ENCODE data around the gene ATP8B2.
"Not testable (repeated sequence)": the region's sequence is repeated elsewhere in the genome, so short reads cannot be mapped to it uniquely, and the experiment has no call there.

ATP8B2 gene

DNA sequence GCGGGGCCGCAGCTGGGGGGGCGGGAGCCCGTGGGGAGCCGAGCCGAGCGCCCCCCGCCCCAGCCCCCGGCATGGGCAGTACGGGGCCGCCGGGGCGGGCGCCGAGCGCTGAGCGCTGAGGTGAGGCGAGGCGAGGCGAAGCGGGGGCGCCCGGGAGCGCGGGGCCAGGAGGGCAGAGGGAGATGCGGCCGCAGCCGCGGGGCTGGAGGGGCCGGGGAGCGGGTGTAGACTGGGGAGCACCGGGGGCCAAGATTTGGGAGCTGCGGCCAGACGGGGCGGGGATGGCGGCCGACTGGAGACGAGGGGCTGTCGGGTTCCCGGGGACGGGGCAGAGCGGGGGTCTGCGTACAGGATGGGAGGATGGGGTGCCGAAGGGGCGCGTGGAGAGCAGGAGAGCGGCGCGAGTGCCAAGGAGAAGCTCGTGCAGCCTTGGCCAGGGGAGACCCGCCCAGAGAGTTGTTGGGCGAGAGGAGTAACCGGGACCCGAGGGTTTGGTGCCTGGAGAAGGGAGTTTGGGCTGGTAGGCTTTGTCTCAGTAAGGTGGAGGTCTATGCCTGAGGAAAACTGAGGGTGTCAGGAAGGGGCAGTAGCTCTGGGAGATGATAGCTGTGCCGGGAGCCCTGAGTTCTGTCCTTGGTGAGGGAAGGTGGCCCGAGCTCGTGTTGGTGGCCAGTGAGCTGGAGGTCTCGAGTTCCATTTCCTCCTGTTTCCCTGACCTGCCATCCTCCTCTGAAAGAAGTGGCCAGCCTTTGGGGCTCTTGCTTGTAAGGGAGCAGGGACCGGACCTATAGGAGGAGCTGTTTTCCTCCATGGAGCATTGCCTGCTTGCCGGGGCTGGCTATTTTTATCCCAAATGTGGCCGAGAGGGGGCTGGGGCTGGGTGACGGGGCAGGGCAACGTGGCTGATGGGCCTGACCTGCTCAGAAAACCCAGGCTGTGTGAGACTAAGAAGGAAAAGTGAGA lies 539 bp downstream of the ATP8B2 start:
- DNase-seq, result peak; percentile 73

DNA sequence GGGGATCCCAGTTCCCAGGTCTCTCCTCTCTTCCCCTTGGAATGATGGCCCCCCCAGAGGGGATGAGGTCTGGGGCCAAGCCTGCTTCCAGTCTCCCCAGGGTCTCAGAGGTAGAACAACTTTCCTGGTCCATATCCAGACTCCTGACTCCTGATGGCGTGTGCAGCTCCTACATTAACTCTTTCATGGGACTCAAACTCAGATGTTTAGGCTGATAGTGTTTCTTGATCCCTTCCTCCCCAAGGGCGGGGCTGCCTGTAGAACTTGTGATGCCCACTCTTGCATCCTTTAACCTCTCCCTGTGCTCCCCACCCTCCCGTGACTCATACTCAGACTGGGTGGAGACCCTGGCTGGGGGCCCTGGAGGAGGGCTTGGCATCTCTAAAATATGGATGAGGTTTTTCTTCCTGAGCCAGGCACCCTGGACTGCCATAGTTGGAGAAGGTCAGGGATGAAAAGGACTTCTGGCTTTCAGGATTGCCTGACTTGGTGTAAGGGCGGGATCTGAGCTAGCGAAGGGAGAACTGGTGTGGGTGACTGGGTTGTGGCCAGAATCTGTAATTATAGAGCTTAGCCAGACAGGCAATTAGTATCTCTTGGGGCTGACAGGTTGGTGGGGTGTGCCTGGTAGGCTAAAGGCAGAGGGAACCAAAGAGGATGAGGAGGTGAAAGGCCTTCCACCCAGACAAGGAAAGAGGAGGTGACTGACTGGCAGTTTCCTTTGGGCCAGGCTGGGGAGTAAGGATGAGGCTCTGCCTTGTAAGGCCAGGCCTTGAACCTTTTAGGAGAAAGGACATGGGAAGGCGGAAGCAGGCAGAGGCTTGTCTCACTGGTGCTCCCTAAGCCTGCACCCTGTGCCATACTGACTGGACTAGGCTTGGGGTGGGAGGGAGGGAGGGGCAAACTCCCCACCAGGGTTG lies 1.5 kb downstream of the ATP8B2 start:
- DNase-seq, result no peak

DNA sequence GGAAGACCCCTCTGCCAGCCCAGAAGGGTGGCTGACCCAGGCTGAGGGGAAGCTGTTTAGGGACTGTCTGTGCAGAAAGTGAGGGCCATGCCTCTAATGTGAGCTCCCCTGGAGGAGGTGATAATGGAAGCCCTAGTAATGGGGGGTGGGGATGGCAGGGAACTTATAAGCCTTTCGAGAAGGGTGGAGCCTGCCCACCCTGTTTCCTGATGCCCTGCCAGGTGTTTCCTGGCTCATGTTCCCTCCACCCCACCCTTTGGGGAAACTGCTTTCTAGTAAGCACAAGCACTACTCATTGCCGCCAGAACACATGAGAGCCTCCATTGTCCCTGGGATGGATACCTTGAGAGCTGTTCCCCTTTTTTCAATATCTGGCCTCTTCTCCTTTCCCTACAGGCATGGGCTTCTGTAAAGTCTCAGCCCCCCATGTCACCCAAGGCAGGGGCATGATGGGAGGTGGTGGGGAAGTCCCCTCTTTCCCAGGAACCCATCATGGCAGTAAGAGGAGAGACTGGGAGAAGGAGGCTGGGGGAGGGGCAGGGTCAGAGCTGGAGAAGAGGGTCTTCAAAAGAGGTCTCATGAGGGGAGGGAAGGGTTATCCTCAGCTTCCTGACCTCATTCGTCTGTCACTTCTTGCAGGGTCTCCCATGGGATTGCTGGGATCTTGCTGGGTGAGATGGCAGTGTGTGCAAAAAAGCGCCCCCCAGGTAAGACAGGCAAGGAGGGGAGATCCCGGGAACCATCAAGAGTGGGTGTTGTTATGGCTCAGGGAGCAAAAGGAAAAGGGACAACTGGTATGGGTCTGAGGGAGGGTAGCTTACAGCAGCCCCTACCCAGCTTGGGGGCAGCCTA lies 2.4 kb downstream of the ATP8B2 start:
- no peak for DNase-seq

DNA sequence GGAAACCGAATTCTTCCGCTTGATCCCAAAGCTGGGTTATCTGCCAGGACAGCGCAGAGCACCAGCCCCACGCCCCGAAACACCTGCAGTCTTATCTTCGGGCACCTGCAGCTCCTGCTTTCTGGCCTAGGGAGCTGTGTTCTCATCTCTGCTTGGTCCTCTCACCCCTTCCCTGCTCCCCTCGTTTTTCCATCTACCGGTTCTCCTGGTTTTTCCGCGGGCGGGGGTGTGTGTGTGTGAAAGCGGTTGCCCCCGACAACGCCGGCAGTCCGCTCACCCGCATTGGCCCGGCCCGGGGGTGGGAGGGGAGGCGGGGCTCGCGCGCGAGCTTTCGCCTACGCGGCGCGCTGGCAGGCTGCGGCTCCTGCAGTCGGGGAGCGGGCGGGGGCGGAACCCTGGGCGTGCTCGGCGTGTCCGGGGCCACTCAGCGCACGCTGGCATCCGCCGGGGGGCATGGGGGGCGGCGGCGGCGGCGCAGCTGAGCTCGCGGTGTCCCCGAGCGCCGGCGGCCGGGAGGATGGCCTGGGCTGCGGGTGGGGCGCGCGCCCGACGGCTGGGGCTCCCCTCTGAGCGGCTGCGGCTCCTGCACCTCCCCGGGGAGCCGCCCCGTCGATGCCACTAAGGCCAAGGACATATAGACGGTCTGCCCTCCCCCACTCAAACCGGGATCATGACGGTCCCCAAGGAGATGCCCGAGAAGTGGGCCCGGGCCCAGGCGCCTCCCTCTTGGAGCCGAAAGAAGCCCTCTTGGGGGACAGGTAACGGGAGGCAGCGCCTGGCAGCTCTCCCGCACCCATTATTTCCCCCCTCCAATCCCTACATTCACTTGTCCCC lies 3.2 kb downstream of the ATP8B2 start:
- DNase-seq, result peak; percentile 72

DNA sequence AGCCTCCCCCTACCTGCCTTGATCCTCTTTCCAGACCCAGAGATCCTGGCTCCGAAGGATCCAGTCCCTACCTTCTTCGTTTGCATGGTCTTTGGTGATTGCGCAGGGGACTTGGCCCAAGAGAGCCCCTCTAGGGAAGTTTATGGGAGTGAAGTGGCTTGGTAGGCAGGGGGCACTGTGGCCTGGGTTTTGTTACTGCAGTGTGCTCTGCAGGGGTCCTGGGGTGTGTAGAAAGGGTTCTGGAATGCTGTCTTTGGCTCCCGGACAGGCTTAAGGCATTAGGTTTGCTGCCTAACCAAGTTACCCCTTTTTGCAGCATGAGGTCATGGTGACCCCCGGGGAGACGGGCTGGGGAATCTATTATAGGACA lies 3.8 kb downstream of the ATP8B2 start:
- DNase-seq, result peak; percentile 59

DNA sequence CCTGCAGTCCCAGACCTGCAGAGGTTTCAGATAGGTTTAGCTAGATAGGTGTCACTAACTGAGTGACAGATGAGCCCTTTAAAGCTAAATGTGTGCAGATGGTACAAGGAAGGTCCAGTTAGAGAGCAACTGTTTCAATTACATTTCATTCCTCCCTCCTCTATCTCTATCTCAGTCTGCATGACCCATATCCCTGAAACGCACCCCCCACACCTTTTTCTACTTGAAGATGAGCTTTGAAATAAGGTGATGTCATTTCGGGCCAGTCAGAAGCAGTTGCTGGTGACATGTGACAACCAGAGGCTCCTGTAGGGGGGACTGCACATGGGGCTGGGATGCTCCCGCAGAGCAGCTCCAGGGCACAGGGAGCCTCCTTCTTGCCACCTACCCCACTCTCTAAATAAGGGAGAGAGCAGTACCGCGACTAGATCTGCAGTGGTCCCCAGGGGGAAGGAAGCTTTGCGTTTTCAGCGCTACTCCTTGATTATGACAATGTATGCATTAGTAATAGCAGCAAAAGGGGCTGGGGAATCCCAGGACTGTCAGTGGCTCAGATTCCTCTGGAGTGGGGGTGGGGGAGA lies 4.3 kb downstream of the ATP8B2 start:
- DNase-seq, result peak; percentile 70

DNA sequence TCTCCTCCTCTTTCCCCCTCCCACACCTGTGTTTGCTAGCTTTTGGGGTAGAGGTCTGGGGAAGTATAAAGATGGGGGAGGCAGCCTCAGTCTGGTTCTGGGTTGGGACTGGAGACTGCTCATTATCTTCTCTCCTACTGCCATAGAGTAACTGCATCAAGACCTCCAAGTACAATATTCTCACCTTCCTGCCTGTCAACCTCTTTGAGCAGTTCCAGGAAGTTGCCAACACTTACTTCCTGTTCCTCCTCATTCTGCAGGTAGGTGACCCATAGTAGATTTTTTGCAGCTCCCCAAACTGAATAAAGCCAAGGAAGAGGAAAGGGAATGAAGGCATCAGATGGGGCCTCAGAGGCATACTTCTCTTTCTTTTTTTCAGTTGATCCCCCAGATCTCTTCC lies 5.3 kb downstream of the ATP8B2 start:
- no peak for DNase-seq

DNA sequence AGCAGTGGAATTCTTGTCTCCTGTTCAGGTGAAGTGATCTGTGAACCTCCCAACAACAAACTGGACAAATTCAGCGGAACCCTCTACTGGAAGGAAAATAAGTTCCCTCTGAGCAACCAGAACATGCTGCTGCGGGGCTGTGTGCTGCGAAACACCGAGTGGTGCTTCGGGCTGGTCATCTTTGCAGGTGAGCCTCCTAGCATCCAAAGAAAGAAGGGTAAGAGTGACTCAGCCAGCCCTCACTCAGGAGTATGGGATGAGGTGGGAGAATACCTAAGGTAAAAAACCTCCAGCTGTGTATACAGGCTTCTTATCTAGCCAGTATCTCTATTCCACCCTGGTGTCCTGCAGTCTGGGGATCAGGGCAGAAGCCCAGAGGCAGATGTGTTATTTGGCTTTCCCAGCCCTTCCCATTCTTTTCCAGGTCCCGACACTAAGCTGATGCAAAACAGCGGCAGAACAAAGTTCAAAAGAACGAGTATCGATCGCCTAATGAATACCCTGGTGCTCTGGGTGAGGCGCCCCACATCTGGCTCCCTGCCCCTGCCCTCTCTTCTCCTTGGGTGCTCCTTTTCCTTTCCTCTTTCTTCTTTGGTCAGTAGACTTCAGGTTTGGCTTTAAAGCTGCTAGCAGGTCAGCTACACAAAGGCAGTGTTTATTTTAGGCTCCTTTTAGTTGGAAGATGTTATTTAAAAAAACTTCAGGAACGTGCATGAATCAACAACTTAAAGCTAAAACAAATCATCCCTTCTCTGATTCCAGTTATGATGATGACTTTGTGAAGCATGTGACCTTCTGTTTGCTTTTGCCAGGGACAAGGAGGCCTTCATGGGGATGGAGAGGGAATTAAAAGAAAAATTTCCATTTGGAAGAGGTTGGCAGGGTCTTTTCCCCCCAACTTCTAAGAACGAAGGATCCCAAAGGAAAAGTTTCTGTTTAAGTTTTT lies 9.0 kb downstream of the ATP8B2 start:
- no peak for DNase-seq

DNA sequence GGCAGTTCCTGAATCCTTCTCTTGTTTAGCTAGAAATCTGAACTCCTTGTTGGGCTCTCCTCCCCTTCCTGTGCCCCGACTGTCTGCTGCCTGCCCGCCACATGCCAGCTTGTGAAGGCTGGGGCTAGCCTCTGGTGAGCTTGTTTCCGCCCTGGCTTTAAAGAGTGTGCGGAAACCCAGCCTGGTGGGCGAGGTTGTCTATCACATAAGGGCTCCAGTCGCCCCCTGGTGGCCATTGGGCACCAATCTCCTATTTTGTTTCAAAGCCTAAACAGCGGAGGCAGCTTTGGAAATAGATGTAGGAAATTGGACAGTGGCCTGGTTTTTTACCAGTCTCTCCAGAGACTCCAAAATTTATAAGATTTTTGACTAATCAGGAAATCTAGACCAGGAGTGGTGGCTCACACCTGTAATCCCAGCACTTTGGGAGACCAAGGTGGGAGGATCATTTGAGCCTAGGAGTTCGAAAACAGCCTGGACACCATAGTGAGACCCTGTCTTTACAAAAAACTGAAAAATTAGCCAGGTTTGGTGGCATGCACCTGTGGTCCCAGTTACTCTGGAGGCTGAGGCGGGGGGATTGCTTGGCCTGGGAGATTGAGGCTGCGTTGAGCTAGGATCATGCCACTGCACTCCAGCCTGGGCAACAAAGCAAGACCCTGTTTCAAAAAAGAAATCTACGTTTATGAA lies 9.8 kb downstream of the ATP8B2 start:
- peak; percentile 77 for DNase-seq

DNA sequence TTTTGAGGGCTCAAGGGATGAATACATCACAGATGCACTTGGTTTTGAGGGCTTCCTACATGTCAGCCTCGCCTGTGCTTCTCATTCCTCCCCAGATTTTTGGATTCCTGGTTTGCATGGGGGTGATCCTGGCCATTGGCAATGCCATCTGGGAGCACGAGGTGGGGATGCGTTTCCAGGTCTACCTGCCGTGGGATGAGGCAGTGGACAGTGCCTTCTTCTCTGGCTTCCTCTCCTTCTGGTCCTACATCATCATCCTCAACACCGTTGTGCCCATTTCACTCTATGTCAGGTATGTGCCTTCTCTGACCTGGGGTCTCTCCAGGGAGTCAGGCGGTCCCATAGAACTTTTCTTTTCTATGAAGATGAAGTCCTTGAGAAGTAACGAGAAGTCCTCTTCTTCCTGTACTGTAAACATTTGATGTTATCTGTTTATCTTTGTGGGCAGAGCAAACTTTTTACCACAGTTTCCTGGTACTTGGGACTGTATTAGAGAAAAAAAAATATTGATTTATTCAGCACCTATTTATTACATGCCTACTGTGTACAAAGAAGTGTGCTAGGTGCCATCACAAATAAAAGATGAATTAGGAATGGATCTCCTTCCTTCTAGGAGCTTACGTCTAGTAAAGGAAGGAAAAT lies 12.0 kb downstream of the ATP8B2 start:
- no peak for DNase-seq

DNA sequence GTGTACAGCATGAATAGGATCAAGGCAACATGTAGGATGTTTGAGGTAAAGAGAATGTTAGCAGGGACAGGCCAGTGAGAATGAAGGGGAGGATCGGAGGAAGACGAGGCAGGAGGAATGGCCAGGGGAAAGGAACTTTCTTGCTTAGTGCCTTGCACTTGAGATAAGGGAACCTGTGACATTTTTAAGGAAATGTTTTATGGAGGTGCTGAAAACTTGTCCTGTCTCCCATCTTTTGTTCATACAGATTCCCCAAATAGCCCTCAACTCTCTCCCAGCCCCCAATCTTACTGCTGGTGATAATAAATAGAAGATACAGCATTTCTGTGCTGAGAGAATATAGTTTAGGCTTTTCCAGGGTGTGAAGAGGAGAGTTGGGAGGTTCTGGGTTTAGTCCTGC lies 13.6 kb downstream of the ATP8B2 start:
- no peak for DNase-seq

DNA sequence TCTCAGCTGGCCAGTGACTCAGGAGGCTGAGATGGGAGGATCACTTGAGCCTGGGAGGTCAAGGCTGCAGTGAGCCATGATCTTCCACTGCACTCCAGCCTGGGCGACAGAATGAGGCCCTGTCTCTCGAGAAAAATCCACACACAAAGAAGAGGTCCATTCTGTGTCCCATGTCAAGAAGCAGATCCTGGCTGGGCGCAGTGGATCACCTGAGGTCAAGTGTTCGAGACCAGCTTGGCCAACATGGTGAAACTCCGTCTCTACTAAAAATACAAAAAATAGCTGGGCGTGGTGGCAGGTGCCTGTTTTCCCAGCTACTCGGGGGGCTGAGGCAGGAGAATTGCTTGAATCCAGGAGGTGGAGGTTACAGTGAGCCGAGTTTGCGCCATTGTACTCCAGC lies 16.0 kb downstream of the ATP8B2 start:
- not testable (repeated sequence) for DNase-seq

DNA sequence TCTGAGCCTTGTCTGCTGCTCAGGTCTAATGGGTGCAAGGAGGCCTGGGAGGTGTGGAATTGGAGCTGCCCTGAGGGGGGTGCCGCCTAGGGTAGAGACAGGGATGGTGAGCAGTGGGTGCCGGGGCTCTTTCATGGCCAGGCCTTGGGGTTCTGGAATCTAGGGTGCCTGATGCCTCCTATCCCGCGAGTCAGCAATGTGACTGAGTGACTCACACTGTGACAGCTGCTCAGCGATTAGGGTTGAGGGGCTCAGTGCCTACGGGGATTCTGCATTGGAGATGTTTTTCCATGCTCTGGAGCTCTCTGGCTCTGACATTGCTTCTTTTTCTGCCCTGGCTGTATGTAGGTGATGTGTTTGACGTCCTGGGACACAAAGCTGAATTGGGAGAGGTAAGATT lies 16.8 kb downstream of the ATP8B2 start:
- DNase-seq, result no peak

DNA sequence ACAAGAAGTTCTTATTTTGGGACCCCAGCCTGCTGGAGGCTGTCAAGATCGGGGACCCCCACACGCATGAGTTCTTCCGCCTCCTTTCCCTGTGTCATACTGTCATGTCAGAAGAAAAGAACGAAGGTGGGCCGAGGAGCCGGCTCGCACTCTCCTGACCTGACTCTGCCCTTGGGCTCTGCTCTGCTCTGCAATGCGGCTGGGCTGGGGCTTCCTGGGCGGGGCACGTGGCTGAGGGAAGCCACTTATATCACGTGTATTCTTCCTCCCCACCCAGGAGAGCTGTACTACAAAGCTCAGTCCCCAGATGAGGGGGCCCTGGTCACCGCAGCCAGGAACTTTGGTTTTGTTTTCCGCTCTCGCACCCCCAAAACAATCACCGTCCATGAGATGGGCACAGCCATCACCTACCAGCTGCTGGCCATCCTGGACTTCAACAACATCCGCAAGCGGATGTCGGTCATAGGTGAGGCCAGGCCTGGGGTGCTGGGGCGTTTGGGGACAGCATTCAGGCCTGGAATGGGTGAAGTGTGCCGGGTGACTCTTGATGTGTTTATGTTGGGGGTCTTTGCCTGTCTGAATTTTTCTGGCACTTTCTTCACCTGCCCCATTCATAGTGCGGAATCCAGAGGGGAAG lies 17.6 kb downstream of the ATP8B2 start:
- DNase-seq, result no peak

DNA sequence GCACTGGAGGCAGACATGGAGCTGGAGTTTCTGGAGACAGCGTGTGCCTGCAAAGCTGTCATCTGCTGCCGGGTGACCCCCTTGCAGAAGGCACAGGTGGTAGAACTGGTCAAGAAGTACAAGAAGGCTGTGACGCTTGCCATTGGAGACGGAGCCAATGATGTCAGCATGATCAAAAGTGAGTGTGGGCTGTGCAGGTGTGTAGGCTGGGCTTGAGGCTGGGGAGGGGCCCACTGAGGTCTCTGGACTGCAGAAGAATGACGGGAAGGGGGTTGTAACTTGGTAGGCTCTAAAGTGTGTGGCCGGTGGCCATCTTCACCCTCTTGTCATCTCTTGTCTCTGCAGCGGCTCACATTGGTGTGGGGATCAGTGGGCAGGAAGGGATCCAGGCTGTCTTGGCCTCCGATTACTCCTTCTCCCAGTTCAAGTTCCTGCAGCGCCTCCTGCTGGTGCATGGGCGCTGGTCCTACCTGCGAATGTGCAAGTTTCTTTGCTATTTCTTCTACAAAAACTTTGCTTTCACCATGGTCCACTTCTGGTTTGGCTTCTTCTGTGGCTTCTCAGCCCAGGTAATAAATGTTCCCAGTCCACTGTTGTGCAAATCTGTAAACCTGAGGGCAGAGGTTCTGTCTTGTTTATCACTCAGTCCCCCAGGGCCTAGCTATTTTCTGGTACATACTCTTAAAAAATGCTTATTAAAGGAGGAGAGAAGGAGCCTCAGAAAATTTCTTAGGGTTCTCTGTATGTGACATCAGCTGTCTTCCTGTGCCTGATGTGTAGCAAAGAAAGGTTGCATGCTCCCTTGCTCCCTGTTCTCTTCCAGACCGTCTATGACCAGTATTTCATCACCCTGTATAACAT lies 19.9 kb downstream of the ATP8B2 start:
- no peak for DNase-seq

DNA sequence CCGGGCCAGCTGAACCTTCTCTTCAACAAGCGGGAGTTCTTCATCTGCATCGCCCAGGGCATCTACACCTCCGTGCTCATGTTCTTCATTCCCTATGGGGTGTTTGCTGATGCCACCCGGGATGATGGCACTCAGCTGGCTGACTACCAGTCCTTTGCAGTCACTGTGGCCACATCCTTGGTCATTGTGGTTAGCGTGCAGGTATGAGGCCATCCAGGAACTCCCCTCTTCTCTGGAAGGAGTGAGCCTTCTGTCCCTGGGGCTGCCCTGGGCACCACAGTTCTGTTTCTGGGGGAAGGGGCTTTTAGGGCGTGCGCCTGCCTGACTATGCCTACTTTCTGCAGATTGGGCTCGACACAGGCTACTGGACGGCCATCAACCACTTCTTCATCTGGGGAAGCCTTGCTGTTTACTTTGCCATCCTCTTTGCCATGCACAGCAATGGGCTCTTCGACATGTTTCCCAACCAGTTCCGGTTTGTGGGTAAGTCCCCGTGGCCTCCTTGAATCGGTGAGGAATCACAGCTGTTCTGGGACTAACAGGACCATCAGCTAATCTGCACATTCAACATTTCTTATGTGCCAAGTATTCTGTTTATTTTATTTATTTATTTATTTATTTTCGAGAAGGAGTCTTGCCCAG lies 21.1 kb downstream of the ATP8B2 start:
- no peak for DNase-seq

DNA sequence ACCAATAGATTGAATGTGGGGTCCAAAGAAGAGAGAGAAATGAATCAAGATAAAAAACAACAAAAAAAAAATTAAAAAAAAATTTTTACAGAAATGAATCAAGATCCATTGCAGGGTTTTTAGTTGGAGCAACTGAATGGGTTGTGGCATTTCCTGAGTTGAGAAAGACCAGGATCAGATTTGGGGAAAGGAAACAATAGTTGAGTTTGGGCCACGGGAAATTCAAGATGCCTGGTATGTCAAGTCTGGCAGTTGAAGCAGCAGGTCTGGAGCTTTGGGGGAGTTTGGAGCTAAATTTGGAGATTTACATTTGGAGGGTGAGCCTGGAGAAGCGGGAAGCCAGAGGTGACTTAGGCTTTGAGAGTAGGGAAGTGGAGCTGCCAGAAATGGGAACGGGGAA lies 22.6 kb downstream of the ATP8B2 start:
- DNase-seq, result no peak
